Transverse colon (tissue), 4 donors: ENCODE data around the gene PC.

ENCODE experiments used
- CTCF ChIP-seq, 5 experiments: fragments of 200-600 bp in 3 of 5; fragments of 450-650 bp in 2 of 5; sonication (generic) in 3 of 5; IDR thresholded peaks; 1 replicate in 2 of 5; 2 replicates in 3 of 5; pipeline ENCODE4 v1.5.1; 2016 to 2017; ENCODE audit warnings: antibody characterized with exemption in 5 of 5, inconsistent platforms in 3 of 5, mild to moderate bottlenecking in 2 of 5, moderate library complexity in 1 of 5
- EP300 ChIP-seq: sonication (generic); formaldehyde crosslinking; IDR thresholded peaks from one replicate; pipeline ENCODE4 v1.6.1; 2017; ENCODE audit warnings: antibody characterized with exemption, low read depth
- POLR2A ChIP-seq: fragments of 450-650 bp; IDR thresholded peaks from one replicate; pipeline ENCODE4 v1.6.1; 2016; ENCODE audit warnings: antibody characterized with exemption, mild to moderate bottlenecking, moderate library complexity
- POLR2AphosphoS5 ChIP-seq, 3 donors: sonication (generic); formaldehyde crosslinking; IDR thresholded peaks; one replicate each; pipeline ENCODE4 v1.6.1; 2016; ENCODE audit warnings: antibody characterized with exemption in 3 of 3

GRCh38 chr11:66969584-66970225, 11.5 kb upstream of the PC start:
- TF ChIP-seq POLR2A (no peak), EP300 (no peak), POLR2AphosphoS5 (IDR thresholded peaks at IDR 0.05) (no peak), CTCF (IDR thresholded peaks at IDR 0.05) (no peak)
